TTC549 (cell line): Measurements from ENCODE around the gene NCEH1.
"Not testable (repeated sequence)": the region's sequence is repeated elsewhere in the genome, so short reads cannot be mapped to it uniquely, and the experiment has no call there.

Source experiments
- FAIRE-seq: peaks from 2 replicates; lab custom pipeline; 2012; peaks lifted over from hg19 to GRCh38; lab: Jason Lieb, UNC

Gene NCEH1

DNA sequence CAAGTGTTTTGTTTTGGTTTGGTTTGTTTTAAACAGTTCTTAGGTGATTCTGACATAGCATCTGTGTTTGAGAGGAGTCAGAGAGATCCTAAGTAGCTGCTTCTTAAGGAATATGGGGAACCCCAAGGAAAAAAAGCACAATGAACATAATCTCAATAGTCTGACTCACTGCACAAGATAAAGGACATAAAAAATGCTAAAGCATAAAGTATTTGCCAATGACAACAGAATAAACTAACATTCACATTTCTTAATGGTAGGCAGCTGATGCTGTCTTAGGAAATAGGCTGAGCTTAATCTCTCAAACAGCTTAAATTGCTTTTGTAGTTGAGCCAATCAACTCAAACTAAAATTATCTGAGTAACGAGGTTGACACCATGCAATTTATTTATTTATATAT, 2.9 kb downstream of the NCEH1 start:
- FAIRE-seq: no peak

DNA sequence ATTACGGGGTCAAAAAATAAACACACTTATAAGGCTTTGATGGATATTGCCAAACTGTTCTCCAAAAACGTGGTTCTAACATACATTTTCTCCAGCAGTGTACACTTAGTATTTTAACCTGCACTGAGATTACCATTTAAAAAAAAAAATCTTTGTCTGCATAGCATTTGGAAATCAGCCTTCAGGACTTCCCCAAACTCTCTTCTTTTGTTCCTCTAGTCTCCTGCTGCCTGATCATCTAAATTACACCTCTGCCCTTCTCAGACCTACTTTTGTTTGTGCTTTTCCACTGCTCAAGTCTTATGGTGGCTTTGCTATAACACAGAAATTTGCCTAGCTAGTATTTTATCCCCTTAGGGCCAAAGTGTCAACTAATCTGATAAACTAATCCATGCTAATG, 3.8 kb downstream of the NCEH1 start:
- no peak for FAIRE-seq

DNA sequence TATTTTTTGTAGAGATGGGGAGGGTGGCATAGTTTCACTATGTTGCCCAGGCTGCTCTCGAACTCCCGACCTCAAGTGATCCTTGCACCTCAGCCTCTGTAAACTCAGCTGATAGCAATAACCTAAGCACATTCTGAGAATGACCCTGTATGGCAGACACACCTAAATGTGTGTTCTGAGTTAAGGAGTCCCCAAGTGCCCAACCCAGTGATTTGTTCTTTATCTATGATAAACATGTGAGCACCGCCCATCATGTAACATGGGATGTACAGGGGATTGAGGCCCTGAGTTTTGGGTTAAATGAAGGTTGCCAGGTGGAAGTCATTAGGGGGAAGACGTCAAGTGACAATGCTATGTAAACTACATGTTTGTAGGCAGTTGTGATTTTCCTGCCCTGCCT, 5.7 kb downstream of the NCEH1 start:
- FAIRE-seq: no peak

DNA sequence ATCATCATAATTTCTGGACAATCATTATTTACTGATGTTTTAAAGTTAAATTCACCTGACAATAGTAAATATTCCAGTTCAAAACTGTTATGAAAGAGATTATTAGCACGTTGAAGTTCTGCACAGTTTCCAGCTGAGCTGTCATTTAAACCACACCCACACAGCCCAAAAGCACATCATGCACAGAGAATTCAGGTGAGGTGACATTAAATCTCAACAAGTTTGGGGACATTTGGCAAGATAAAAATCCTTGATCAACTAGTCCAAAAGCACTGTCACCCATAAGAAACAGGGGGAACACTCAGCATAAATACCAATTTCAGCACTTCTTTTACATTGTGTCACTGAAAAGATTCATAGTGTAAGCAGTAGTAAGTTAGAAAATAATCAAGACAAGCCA, 6.9 kb downstream of the NCEH1 start:
- no peak for FAIRE-seq

DNA sequence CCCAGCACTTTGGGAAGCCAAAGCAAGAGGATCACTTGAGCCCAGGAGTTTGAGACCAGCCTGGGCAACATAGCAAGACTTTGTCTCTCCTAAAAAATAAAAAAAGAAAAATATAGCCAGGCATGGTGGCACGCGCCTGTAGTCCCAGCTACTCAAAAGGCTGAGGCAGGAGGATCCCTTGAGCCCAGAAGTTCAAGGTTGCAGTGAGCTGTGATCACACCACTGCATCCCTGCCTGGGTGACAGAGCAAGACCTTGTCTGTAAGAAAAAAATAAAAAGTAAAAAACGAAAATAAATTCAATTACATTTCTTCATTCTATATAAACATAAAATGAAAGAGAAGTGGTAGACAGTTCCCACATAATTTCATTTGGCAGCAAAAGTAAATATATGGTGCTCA, 8.1 kb downstream of the NCEH1 start:
- FAIRE-seq: not testable (repeated sequence)

DNA sequence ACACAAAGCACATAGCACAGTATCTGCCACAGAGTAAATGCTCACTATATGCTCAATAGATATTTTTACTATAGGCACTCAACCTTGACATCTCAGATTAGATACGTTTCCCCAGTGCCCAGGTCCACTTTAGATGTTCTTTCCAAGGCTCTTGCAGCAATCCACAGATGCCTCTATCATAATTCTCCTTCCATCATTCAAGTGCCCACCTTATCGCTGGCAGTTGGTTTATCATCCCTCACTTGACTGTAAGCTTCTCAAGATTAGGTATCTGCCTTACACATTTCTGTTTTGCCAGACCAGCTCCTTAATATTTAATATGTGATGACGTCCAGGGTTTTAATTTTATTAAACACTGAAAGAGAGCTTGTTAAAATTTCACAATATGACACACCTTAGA, 8.6 kb downstream of the NCEH1 start:
- no peak for FAIRE-seq

DNA sequence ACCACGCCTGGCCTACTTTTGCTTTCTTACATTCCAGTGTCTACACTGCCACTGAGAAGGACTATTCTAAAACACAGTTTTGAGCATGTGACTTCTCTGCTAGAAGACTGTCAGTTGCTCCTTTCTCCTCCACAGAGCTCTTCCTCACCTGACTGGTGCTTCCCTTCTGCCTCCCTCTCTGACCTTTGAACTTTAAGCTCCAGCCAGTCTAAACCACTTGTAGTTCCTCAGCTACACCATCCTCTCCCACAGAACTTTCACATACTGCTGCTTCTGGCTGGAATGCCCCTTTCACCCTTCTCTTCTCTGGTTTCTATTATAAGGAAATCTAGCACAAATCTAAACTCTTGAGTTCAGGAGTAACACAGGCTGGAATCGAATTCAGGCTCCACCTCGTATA, 9.1 kb downstream of the NCEH1 start:
- FAIRE-seq: no peak

DNA sequence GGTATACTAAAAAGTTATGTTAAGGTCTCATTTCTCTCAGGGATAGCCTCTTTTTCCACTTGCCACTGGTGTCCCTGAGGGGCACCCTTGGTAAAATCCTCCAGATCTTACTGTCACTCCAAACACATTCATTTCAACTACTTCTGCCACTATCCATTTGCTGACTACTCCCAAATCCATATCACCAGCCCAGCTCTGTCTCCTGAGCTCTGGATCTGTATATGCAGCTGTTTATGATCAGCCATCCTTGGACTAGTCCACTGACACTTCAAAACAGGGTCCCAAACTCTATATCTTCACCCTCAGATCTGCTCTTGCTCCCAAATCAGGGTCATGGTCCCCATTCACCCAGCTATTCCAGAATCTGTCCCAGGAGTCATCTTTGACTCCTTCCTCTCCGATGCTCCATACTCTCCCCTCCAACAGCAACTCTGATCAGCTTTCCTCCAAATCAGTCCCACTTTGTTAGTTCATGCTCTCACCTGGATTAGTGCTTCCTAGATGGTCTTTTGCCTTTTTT, 9.9 kb downstream of the NCEH1 start:
- no peak for FAIRE-seq

DNA sequence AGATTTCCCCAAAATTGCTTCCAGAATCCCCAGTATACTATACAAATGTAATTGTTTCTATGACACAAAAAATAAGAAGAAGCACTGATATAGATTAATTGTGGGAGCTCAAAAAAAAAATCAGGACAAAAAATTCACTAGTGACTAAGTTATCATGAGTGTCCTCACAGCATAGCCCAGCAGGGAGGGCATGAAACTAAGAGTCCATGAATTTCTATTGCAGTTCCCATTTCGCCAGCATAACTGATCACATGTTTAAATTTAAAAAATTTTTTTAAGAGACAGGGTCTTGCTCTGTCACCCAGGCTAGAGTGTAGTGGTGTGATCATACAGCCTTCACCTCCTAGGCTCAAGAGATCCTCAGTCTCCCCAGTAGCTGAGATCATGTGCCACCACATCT, 10.6 kb downstream of the NCEH1 start:
- FAIRE-seq: no peak

DNA sequence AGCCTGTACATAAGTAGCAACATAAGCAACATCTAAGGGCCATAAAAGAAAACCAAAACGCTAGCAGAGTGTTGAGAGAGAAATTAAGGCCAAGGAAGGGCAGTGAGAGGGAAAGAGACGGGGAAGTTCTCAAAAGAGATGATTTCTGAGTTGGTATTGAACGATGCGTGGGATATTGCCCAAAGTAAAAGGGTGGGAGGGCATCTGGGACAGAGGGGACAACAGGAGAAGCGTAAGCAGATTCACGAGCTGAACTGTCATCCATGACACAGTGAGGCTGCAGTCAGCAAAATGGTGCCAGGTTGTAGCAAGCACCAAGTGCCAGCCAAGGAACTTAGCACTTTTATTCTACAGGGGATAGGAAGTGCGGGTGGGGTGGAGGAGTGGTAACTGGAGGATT, 11.8 kb downstream of the NCEH1 start:
- no peak for FAIRE-seq

DNA sequence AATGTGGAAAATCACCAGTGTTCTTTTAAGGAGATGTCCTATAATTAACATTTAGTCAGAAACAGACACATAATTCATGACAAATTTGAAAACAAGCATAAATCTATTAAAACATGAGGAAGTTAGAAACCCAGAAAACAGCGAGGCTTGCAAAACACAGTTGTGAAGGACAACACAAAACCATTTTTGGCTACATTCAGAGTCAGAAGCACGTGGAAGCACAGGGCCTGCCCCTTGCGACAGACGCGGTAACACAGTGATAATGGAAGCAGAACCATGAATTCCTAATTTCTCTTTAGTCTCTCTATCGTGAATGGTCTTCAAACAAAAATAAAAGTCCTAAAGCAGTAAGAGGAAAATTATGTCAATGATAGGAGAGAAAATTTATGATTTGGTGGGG, 12.2 kb downstream of the NCEH1 start:
- no peak for FAIRE-seq

DNA sequence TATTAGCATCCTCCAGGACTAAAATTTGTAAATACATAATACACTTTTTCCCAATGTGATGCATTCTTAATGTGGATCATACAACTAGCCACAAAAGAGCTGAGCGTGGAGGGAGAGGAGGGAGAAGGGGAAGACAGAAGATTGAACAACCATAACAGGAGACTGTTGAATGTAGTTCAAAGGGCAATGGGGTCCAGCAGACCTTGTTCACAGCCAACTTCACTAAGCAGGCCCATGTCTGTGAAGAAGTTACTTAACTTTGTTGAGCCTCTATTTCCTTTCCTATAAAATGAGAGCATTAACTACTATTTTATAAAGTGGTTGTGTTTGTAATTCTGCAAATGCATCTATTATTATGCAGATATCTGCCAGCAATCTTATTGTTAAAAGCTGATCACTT, 13.3 kb downstream of the NCEH1 start:
- no peak for FAIRE-seq

DNA sequence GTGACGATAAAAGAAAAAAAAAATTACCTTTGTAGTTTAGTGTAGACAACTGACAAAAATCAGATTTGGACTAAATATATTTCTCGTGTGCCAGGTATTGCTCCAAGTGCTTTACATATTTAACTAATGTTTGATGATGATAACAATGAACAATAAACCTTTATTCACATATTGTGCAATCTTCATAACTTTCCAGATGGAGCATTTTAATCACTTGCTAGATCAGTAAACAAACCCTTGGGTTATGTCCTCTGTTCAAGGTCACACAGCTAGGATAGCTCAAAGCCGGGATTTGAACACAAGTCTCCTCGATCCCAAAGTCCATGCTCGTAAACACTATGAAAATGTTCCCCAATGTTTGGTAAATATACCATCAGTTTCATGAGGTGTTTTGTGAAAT, 14.5 kb downstream of the NCEH1 start:
- FAIRE-seq: no peak

DNA sequence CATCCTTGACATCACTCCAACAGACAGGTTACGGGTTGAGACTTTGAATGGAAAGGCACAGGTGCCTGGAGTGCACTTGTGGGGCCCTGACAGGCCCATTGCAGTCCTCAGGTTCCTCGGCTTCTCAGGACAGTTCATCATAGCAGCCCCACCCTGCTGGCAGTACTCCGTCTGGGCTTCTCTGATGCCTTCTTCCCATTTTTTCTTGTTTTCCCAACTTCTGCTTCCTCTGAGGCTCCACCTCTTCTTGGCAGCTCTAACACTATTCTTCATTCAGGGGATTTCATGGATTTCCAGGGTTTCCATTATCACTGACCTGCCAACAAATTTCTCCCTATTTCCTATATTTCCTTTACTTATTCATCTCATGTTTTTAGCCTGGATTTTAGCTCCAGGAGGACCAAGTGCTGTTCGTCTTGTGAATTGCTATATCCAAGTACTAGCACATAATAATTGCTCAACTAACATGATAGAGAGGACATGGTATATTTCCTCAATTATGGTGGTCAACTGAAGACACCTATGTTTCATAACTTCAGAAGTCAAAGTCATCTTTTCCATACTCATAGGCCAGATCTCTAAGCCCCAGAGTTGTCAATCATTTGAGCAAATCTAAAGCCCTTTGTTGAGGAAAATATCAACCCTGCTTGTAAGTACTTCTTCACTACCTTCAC, 16.2 kb downstream of the NCEH1 start:
- no peak for FAIRE-seq

DNA sequence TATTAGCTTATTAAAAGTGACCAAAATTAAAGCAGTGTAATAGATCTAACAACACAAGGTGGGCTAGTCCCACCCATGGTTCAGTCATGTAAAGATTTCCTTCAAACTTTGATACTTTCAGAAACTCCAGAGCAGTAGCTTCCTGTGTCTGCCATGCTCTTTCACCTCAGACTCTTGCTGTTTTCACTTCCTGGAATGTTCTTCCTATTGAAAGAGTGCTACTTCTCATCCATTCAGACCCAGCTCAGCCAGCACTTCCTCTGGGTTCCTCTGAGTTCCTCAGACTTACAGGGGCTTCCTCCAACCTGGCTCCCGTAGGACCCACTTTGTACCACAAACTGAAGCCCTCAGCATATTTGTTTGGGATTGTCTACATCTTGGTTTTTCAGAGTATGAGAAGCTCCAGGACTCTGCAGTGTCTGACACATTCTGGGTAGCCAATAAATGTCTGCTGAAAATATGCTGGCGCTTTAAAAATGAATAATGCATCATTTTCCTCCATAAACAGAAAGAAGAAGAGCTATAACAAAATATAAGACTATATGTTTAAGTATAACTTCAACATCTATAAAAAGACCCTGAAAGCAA, 18.0 kb downstream of the NCEH1 start:
- no peak for FAIRE-seq

DNA sequence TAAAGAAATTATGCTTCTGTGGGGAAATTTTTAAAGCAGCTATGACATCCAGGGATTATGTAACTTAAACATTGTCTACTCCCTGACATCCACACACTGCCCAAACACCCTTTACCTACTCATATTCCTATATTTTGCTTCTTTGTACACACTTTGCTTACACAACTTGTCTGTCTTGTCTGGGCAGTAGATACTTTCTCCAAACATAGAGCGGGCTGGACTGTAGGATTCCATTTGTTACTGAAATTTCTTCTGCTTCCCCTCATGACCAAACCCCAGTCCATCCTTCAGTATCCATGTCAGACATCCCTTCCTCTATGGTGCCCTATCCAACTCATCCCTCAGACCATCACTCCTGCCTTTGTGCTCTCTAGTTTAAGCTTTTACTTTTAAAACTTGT, 19.9 kb downstream of the NCEH1 start:
- FAIRE-seq: no peak

DNA sequence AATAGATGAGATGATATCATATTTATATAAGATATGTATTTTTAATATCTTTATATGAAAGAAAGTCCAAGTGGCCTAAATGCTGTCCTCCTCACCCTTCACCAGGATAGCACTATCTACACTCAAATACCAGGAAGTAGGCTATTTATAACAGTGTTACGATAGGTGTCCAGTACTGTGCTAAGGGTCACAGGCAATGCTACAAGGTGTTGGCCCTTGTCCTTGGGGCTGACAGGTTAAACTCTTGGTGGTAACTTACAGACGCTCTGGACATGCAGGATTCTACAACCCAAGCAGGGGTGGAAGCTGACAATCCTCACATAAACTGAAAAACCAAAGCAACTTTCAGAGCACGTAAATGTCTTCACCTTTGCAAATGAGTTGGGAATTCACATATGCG, 22.3 kb downstream of the NCEH1 start:
- no peak for FAIRE-seq

DNA sequence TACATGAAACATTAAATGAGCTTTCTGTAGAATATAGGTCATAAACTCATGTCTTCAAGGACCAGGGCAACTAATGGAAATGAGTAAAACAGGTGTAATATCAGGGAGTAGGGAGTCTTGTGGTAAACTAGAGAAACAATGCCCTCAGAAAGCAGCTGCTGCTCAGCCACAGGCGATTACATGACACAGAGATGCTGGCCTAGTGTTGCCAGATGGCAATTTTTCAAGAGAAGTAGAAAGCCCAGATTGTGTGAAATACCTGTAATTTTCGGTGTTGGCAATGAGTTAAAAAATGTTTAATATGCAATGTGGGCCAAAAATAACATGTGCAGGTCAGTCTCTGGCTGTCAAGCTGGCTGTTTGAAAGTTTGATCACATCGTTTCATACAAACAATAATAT, 23.4 kb downstream of the NCEH1 start:
- FAIRE-seq: no peak

DNA sequence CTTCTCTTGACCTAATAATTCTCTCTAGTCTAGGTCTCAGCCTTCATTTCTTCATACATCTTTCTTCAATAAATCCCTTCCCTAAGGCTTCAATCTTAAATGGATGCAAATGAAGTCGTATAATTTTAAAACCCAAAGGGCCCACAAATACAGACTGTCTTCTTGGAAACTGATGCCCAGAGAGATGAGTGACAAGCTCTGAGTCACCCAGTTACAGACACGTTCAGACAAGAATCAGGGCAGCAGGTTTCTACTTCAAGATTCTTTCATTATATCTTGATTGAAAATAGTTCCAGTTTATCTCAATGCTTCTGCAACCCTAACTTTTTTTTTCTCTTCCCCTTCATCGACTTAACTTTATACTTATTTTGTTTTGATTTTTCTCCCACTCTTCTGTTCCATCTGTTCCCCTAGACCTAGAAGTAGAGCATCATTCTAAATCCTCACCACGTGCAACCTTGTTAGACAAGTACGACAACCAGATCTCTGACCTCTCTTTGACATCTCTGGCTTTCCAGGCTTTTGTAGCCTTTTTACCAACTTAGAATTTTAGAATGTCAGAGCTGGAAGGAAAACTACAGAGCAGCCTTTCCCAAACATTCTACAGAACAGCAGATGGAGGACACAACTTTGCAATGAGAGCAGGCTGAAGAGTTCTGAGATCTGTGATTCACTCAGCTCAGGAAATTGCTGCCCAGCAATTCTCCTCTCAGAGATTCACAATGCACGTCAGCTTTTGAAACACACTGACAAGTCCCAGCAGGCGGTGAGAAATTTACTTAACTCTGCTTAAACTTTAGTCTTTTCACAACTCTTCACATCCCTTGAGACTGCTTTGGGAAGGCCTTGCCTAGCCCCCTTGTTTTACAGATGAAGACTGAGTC, 25.3 kb downstream of the NCEH1 start:
- FAIRE-seq: no peak

DNA sequence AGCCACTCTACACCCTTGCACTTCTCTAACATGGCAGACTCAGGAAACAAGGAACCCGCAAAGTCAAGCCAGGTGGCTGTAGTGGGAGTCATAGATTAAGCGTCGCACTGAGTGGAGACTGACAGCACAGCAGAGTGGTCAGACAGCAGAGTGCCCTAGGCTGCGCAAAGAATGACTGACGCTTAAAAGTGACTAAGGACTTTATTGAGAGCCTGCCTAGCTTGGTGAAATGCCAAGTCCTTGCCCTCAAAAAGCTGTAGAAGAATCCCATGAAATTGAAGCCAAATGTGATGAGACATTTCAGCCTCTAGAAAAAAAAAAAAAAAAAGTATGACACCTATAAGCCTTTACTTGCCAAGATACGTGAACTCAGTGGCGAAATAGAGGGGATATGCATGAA, 30.2 kb downstream of the NCEH1 start:
- FAIRE-seq: no peak

DNA sequence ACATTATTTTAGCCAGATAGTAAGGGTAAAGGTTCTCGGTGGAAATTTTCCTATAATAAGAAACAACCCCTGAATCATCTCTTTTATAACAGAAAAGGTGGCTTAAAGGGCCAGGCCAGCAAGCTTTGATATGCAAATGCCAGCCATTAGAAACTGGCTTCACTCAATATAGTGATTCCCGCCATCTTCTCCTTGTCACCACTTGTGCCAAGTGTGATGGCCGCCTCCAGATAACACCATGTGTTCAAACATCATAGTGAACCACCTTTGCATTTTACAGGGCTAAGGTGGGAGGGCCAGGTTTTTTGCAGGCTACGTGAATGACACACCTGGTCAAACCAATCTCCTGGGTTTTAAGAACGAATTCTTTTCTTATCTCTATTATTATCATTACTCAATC, 31.3 kb downstream of the NCEH1 start:
- FAIRE-seq: no peak

DNA sequence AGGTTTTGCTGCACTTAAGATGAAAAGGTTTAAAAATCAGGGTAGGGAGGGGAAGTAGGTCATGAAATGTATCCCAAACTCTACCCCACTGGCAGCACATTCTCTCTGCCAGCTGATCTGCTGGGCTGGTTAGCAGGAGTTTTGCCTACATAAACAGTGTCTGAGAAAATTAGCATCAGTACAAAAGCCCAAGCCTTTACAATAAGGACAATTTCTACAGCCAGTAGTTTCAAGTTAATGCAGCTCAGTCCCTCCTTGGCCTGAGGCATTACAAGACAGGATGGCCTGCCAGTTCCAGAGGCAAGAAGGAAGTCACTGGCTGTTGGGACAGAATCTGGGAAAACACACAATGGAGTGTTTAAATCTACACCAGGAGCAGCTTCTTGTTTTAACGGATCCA, 32.8 kb downstream of the NCEH1 start:
- no peak for FAIRE-seq

DNA sequence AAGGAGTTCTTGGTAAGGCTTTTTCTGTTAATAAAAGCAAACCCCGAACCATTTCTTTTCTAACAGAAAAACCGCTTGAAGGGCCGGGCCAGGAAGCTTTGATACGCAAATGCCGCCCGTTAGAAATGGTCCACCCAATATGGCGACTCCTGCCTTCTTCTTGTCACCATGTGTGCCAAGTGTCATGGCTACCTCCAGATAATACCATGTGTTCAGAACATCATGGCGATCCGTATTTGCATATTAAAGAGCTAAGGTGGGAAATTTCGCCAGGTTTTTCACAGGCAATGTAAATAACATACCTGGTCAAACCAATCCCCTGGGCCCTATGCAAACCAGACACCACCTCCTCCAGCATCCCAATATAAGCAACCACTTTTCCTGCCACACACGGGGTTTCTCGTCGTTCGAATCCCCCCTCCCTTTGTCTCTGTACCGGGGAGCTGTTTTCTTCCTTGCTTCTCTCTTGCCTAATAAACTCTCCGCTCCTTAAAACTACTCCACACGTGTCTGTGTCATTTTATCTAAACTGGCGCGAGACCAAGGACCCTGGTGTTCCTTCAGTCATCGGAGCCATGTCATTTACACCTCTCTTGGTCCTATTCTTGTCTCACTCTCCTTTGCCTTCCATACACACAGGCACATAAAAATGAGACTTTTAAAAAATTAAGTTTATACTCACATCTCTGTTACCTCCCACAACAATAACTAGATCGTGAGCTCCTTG, 34.5 kb downstream of the NCEH1 start:
- no peak for FAIRE-seq
